CD4-positive, alpha-beta T cell (primary cell): ENCODE results near the gene YTHDF2. TPM values are rescaled to one million over a fixed set of nuclear protein-coding genes. Genes with fewer than 3 reads are reported as not detected.

Source experiments
- ATAC-seq: fragments of 200-7000 bp; cut with Tn5 transposase; one replicate; pipeline ENCODE4 v1.10.0; 2022; ENCODE audit warnings: mild to moderate bottlenecking; ENCODE audit not compliant: poor library complexity
- CTCF ChIA-PET: fragments of 350-600 bp; sonication (Branson Sonifier 250); formaldehyde crosslinking; loops from one replicate; lab custom pipeline; 2021; ENCODE audit warnings: antibody characterized with exemption, inconsistent platforms; lab: Charles Lee
- POLR2A ChIA-PET: fragments of 350-600 bp; sonication (Branson Sonifier 250); formaldehyde crosslinking; loops from one replicate; lab custom pipeline; 2021; ENCODE audit warnings: antibody characterized with exemption, inconsistent platforms; lab: Charles Lee
- DNase-seq, 14 experiments: peaks; one replicate each; pipeline ENCODE4 v3.0.0-alpha.2; 2013 to 2020; ENCODE audit warnings: mixed read lengths in 2 of 14
- H3K27ac ChIP-seq, 2 donors: one replicate each; pipeline versions ENCODE4 v1.5.1 to v1.7.0; 2013; ENCODE audit warnings: low read length in 2 of 2, low read depth in 1 of 2, mild to moderate bottlenecking in 1 of 2
- H3K27me3 ChIP-seq, 2 experiments: 1 replicate in 1 of 2; 2 replicates in 1 of 2; pipeline versions ENCODE4 v1.6.1 to v1.7.0; 2013; ENCODE audit warnings: low read length in 2 of 2, control low read depth in 1 of 2, mild to moderate bottlenecking in 1 of 2, moderate library complexity in 1 of 2; ENCODE audit not compliant: insufficient read depth in 2 of 2, control insufficient read depth in 1 of 2
- H3K36me3 ChIP-seq: one replicate; pipeline ENCODE4 v1.6.1; 2013; ENCODE audit warnings: low read length, control low read depth; ENCODE audit not compliant: insufficient read depth
- H3K4me1 ChIP-seq: one replicate; pipeline ENCODE4 v1.6.1; 2013; ENCODE audit warnings: low read length, control low read depth; ENCODE audit not compliant: insufficient read depth
- H3K4me3 ChIP-seq: one replicate; pipeline ENCODE4 v1.5.1; 2013; ENCODE audit warnings: mild to moderate bottlenecking, low read length, moderate library complexity
- H3K9me3 ChIP-seq, 2 experiments: 1 replicate in 1 of 2; 2 replicates in 1 of 2; pipeline versions ENCODE4 v1.6.1 to v1.7.0; 2013; ENCODE audit warnings: low read length in 2 of 2, mild to moderate bottlenecking in 2 of 2, control low read depth in 1 of 2, moderate library complexity in 1 of 2; ENCODE audit not compliant: control insufficient read depth in 1 of 2, insufficient read depth in 1 of 2
- H3K27ac Mint-ChIP-seq: one replicate; pipeline ENCODE4 v1.8.0; 2020; ENCODE audit warnings: mixed read lengths
- H3K27me3 Mint-ChIP-seq: one replicate; pipeline ENCODE4 v1.8.0; 2021; ENCODE audit warnings: mixed read lengths
- H3K36me3 Mint-ChIP-seq: one replicate; pipeline ENCODE4 v1.8.0; 2021; ENCODE audit warnings: low read depth, mixed read lengths
- H3K4me1 Mint-ChIP-seq: one replicate; pipeline ENCODE4 v1.8.0; 2021; ENCODE audit warnings: low read depth, mixed read lengths
- H3K4me3 Mint-ChIP-seq: one replicate; pipeline ENCODE4 v1.8.0; 2020; ENCODE audit warnings: mild to moderate bottlenecking, mixed read lengths
- H3K9me3 Mint-ChIP-seq: one replicate; pipeline ENCODE4 v1.8.0; 2020; ENCODE audit warnings: mixed read lengths
- intact Hi-C, 2 experiments: fragments of 100-400 bp; cut with DNase I in 1 of 2; cut with micrococcal nuclease in 1 of 2; formaldehyde crosslinking; loops; one replicate each; pipeline versions ENCODE4 v1.15.1 to v1.9.0; 2023 to 2025; cut with DNase I, micrococcal nuclease
- total RNA-seq, 174 experiments: library from RNA in 2 of 174; stranded (reverse) in 2 of 174; gene quantifications; one replicate each; pipeline ENCODE4 v1.2.3 and lab custom pipeline; 2021 to 2026
- TF ChIP-seq, protein P1 (sequence below): fragments of 200-600 bp; IDR thresholded peaks from one replicate; pipeline ENCODE4 v1.8.0; 2022; ENCODE audit warnings: antibody characterized with exemption, mild to moderate bottlenecking

The YTHDF2 gene
- total RNA-seq, 2 experiments from 2014 or later = 85.0 to 100 TPM

DNA sequence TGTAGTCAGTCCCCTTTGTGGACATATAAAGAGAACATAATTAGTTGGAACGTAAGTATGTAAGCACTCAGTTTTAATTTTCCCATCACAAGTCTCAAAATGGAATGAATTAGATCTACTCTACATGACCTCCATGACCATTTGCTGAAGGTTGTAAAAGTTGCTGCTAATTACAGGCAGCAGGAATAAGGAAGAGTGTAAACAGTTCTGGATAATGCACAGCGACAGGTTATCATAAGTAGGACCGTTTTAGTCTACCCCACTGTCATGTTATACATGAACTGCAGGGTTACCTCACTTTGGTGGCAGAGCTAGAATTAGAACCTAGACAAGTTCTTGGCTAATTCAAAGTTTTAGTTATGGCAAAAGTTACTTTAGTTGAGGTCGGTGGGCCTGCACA, 21.7 kb downstream of the YTHDF2 start:
- Histone ChIP-seq H3K4me1 (peaks cover 16% of the 10 kb centered on the region), H3K4me3 (no peak overlapping the region), H3K27ac (no peak overlapping the region), H3K27me3 (no peaks in the 10 kb centered on the region), H3K36me3 (peaks cover 36% of the 10 kb centered on the region), H3K9me3 (no peaks in the 10 kb centered on the region)
- CTCF ChIA-PET = interaction anchor here (0.6 to 3.7 kb wide), 2 partner anchors 22 to 68 kb away, joined by 3 to 12 read pairs; partner anchors contain the start of gene YTHDF2
- Mint-ChIP-seq H3K27me3 (no peaks in the 10 kb centered on the region), H3K4me3 (no peak overlapping the region), H3K27ac (no peak overlapping the region), H3K9me3 (no peaks in the 10 kb centered on the region), H3K4me1 (peaks cover 31% of the 10 kb centered on the region), H3K36me3 (peaks cover 29% of the 10 kb centered on the region)
- intact Hi-C loops = loop anchor here in 1 of 2 experiments (5.0 kb wide), 1 partner anchor 116 kb away; the partner anchor contains the start of gene TAF12
- TF ChIP-seq, protein P1, sequence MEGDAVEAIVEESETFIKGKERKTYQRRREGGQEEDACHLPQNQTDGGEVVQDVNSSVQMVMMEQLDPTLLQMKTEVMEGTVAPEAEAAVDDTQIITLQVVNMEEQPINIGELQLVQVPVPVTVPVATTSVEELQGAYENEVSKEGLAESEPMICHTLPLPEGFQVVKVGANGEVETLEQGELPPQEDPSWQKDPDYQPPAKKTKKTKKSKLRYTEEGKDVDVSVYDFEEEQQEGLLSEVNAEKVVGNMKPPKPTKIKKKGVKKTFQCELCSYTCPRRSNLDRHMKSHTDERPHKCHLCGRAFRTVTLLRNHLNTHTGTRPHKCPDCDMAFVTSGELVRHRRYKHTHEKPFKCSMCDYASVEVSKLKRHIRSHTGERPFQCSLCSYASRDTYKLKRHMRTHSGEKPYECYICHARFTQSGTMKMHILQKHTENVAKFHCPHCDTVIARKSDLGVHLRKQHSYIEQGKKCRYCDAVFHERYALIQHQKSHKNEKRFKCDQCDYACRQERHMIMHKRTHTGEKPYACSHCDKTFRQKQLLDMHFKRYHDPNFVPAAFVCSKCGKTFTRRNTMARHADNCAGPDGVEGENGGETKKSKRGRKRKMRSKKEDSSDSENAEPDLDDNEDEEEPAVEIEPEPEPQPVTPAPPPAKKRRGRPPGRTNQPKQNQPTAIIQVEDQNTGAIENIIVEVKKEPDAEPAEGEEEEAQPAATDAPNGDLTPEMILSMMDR = no peak
- ATAC-seq (no peak), DNase-seq (no peak)
- POLR2A ChIA-PET = no interaction called here

DNA sequence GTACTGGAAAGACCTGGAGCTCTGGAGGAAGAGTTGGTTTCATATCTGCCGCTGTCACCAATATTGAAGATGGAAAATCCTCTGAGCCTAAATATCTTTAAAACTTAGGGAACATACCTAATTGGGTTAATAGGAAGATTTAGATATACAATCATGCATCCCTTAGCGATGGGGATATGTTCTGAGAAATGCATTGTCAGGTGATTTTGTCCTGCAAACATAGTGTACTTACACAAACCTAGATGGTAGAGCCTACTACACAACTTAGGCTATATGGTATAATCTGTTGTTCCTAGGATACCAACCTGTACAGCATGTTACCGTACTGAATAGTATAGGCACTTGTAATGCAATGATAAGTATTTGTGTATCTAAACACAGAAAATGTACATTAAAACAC, 22.5 kb downstream of the YTHDF2 start:
- Mint-ChIP-seq H3K27me3 (no peaks in the 10 kb centered on the region), H3K4me3 (no peak overlapping the region), H3K9me3 (no peaks in the 10 kb centered on the region), H3K36me3 (peaks cover 27% of the 10 kb centered on the region), H3K4me1 (peaks cover 23% of the 10 kb centered on the region), H3K27ac (no peak overlapping the region)
- H3K36me3 ChIP-seq = peaks cover 31% of the 10 kb centered on the region
- no peaks in the 10 kb centered on the region for H3K27me3 ChIP-seq
- intact Hi-C loops = loop anchor here in 1 of 2 experiments (5.0 kb wide), 1 partner anchor 117 kb away; the partner anchor contains the start of gene TAF12
- ChIA-PET CTCF (interaction anchor here (3.7 kb wide), 1 partner anchor 23 kb away, joined by 12 read pairs; the partner anchor contains the start of gene YTHDF2), POLR2A (interaction anchor here (1.0 kb wide), 1 partner anchor 13 kb away, joined by 3 read pairs; no protein-coding TSS in a partner anchor)
- no peak for DNase-seq
- H3K9me3 ChIP-seq = no peaks in the 10 kb centered on the region
- no peak for ATAC-seq
- no peak overlapping the region for H3K4me3 ChIP-seq
- TF ChIP-seq, protein P1 = no peak
- H3K4me1 ChIP-seq = peaks cover 9% of the 10 kb centered on the region
- no peak overlapping the region for H3K27ac ChIP-seq

DNA sequence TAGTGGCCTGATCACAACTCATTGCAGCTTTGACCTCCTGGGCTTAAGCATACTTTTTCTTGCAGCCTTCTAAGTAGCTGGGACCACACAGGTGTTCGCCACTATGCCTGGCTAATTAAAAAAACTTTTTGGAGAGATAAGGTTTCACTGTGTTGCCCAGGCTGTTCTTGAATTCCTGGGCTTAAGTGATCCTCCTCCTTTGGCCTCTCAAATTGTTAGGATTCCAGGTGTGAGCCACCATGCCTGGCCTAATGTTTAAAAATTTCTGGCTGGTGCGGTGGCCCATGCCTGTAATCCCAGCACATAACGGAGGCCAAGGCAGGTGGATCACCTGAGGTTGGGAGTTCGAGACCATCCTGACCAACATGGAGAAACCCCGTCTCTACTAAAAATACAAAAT, 24.4 kb downstream of the YTHDF2 start:
- Mint-ChIP-seq H3K27me3 (no peaks in the 10 kb centered on the region), H3K9me3 (no peaks in the 10 kb centered on the region), H3K4me3 (no peak overlapping the region), H3K4me1 (peaks cover 40% of the 10 kb centered on the region), H3K27ac (no peak overlapping the region), H3K36me3 (peaks cover 44% of the 10 kb centered on the region)
- Histone ChIP-seq H3K9me3 (no peaks in the 10 kb centered on the region), H3K4me3 (no peak overlapping the region), H3K27me3 (no peaks in the 10 kb centered on the region), H3K36me3 (peaks cover 35% of the 10 kb centered on the region), H3K4me1 (peaks cover 7% of the 10 kb centered on the region), H3K27ac (no peak overlapping the region)
- CTCF ChIA-PET = interaction anchor here (0.7 kb wide), 1 partner anchor 327 kb away, joined by 3 read pairs; no protein-coding TSS in a partner anchor
- ATAC-seq = no peak
- intact Hi-C loops = no loop called here
- TF ChIP-seq, protein P1 = no peak
- POLR2A ChIA-PET = interaction anchor here (0.9 kb wide), 1 partner anchor 14 kb away, joined by 3 read pairs; no protein-coding TSS in a partner anchor
- no peak for DNase-seq
